CD14-positive monocyte (primary cell): ENCODE results near the gene BRD9. TPM values are rescaled to one million over a fixed set of nuclear protein-coding genes. Genes with fewer than 3 reads are reported as not detected.
"Not testable (repeated sequence)": the region's sequence is repeated elsewhere in the genome, so short reads cannot be mapped to it uniquely, and the experiment has no call there.

Experiments used
- DNase-seq, 3 donors: peaks; one replicate each; pipeline ENCODE4 v3.0.0-alpha.2; 2011 to 2022
- H2AFZ ChIP-seq: 2 replicates; pipeline ENCODE4 v1.6.0; 2012; ENCODE audit warnings: mild to moderate bottlenecking, low read depth, low read length, inconsistent platforms; ENCODE audit not compliant: insufficient read depth, poor library complexity, severe bottlenecking
- H3K27ac ChIP-seq, 2 donors: 1 replicate in 1 of 2; 2 replicates in 1 of 2; pipeline ENCODE4 v1.5.1; 2012 to 2013; ENCODE audit warnings: low read length in 2 of 2, control low read depth in 1 of 2, inconsistent platforms in 1 of 2, low read depth in 1 of 2, mild to moderate bottlenecking in 1 of 2
- H3K27me3 ChIP-seq, 2 donors: one replicate each; pipeline versions ENCODE4 v1.6.0 to v1.6.1; 2011 to 2013; ENCODE audit warnings: low read length in 2 of 2; ENCODE audit not compliant: control insufficient read depth in 2 of 2, insufficient read depth in 2 of 2
- H3K36me3 ChIP-seq, 2 donors: replicated peaks in 1 of 2; 1 replicate in 1 of 2; 2 replicates in 1 of 2; pipeline versions ENCODE4 v1.5.1 to v1.6.1; 2012 to 2013; ENCODE audit warnings: low read length in 2 of 2, control low read depth in 1 of 2, inconsistent platforms in 1 of 2, mild to moderate bottlenecking in 1 of 2; ENCODE audit not compliant: insufficient read depth in 2 of 2, control insufficient read depth in 1 of 2
- H3K4me1 ChIP-seq, 2 donors: 1 replicate in 1 of 2; 2 replicates in 1 of 2; pipeline versions ENCODE4 v1.5.1 to v1.6.1; 2012 to 2013; ENCODE audit warnings: low read length in 2 of 2, control low read depth in 1 of 2, inconsistent platforms in 1 of 2, mild to moderate bottlenecking in 1 of 2, moderate library complexity in 1 of 2; ENCODE audit not compliant: insufficient read depth in 2 of 2, control insufficient read depth in 1 of 2
- H3K4me2 ChIP-seq: replicated peaks from 2 replicates; pipeline ENCODE3; 2012; ENCODE audit warnings: low read length, moderate library complexity, mild to moderate bottlenecking; ENCODE audit not compliant: poor library complexity, severe bottlenecking; ENCODE audit errors: extremely low read depth
- H3K4me3 ChIP-seq, 3 experiments: fragments of 200-600 bp in 1 of 3; sonication (generic) in 1 of 3; replicated peaks in 1 of 3; 1 replicate in 2 of 3; 2 replicates in 1 of 3; pipeline ENCODE4 v1.5.1; 2011 to 2013; ENCODE audit warnings: low read length in 3 of 3, mild to moderate bottlenecking in 3 of 3, control low read depth in 2 of 3, low read depth in 2 of 3, inconsistent platforms in 1 of 3, moderate library complexity in 1 of 3
- H3K79me2 ChIP-seq: 2 replicates; pipeline ENCODE4 v1.6.0; 2012; ENCODE audit warnings: mild to moderate bottlenecking, control low read depth, inconsistent platforms, low read length, moderate library complexity; ENCODE audit not compliant: insufficient read depth
- H3K9ac ChIP-seq: 2 replicates; pipeline ENCODE4 v1.6.0; 2017; ENCODE audit warnings: low read length, mild to moderate bottlenecking; ENCODE audit not compliant: insufficient read depth, poor library complexity, severe bottlenecking
- H3K9me3 ChIP-seq, 2 donors: replicated peaks in 1 of 2; 1 replicate in 1 of 2; 2 replicates in 1 of 2; pipeline versions ENCODE4 v1.5.1 to v1.6.1; 2012 to 2013; ENCODE audit warnings: low read length in 2 of 2, control low read depth in 1 of 2; ENCODE audit not compliant: control insufficient read depth in 1 of 2, insufficient read depth in 1 of 2
- H4K20me1 ChIP-seq: 2 replicates; pipeline ENCODE4 v1.6.0; 2012; ENCODE audit warnings: mild to moderate bottlenecking, low read length, control low read depth, moderate library complexity; ENCODE audit not compliant: insufficient read depth
- H3K27ac Mint-ChIP-seq, 7 donors: one replicate each; pipeline ENCODE4 v1.8.0; 2020; ENCODE audit warnings: mild to moderate bottlenecking in 7 of 7, mixed read lengths in 7 of 7, moderate library complexity in 6 of 7, inconsistent platforms in 2 of 7
- H3K27me3 Mint-ChIP-seq, 3 donors: one replicate each; pipeline ENCODE4 v1.8.0; 2021 to 2022; ENCODE audit warnings: low read depth in 3 of 3, mild to moderate bottlenecking in 3 of 3, mixed read lengths in 3 of 3, moderate library complexity in 3 of 3, inconsistent platforms in 1 of 3
- H3K36me3 Mint-ChIP-seq, 2 donors: one replicate each; pipeline ENCODE4 v1.8.0; 2020; ENCODE audit warnings: mixed read lengths in 2 of 2, inconsistent platforms in 1 of 2, mild to moderate bottlenecking in 1 of 2
- H3K4me1 Mint-ChIP-seq: one replicate; pipeline ENCODE4 v1.8.0; 2020; ENCODE audit warnings: mild to moderate bottlenecking, mixed read lengths
- H3K4me3 Mint-ChIP-seq, 2 donors: one replicate each; pipeline ENCODE4 v1.8.0; 2020; ENCODE audit warnings: mild to moderate bottlenecking in 2 of 2, mixed read lengths in 2 of 2, moderate library complexity in 1 of 2
- H3K9me3 Mint-ChIP-seq, 7 donors: one replicate each; pipeline ENCODE4 v1.8.0; 2020 to 2022; ENCODE audit warnings: mixed read lengths in 7 of 7, mild to moderate bottlenecking in 6 of 7, moderate library complexity in 6 of 7, inconsistent platforms in 2 of 7
- CTCF ChIP-seq: fragments of 200-600 bp; IDR thresholded peaks from one replicate; pipeline ENCODE4 v1.8.0; 2022; ENCODE audit warnings: antibody characterized with exemption, mild to moderate bottlenecking
- intact Hi-C, 2 donors: fragments of 100-400 bp; cut with micrococcal nuclease; formaldehyde crosslinking; loops; one replicate each; pipeline versions ENCODE4 v1.15.0 to v1.15.1; 2023
- polyA plus RNA-seq, 3 donors: library from polyadenylated mRNA; depleted of rRNA in 1 of 3; unstranded in 2 of 3; stranded (reverse) in 1 of 3; fragments of 300-500 nt in 2 of 3; fragments of >200 nt in 1 of 3; fragmentation: Illumina TruSeq in 2 of 3; gene quantifications; 1 replicate in 2 of 3; 2 replicates in 1 of 3; pipeline ENCODE4 v1.2.3, GENCODE V29; 2012 to 2021

BRD9 gene
- polyA plus RNA-seq, 3 donors = 5.3 to 22.7 (median 9.3) TPM

- no peaks in the 10 kb centered on the region for H3K4me1 ChIP-seq
- peaks cover 0 to 7% of the 10 kb centered on the region in 2 donors for H3K36me3 Mint-ChIP-seq
- peaks cover 12 to 30% of the 10 kb centered on the region in 2 donors for H3K27me3 ChIP-seq
- H3K27ac ChIP-seq = no peak overlapping the region
- H3K36me3 ChIP-seq = no peaks in the 10 kb centered on the region
- H3K9ac ChIP-seq = no peak overlapping the region
- H3K9me3 ChIP-seq = no peaks in the 10 kb centered on the region
- H3K27ac Mint-ChIP-seq = no peak overlapping the region
- H3K4me1 Mint-ChIP-seq = peaks cover 2% of the 10 kb centered on the region
- H3K4me3 ChIP-seq = no peak overlapping the region
- TF ChIP-seq CTCF = no peak
- H2AFZ ChIP-seq = no peak overlapping the region
- no peaks in the 10 kb centered on the region for H3K79me2 ChIP-seq
- DNase-seq = no peak
- no peak overlapping the region for H3K4me2 ChIP-seq
- no peak overlapping the region for H3K4me3 Mint-ChIP-seq
- intact Hi-C loops = loop anchor here (10.0 kb wide), 3 partner anchors 215 to 725 kb away; no protein-coding TSS in a partner anchor
- peaks cover 0 to 10% (median 0%) of the 10 kb centered on the region in 7 donors for H3K9me3 Mint-ChIP-seq
- H4K20me1 ChIP-seq = no peaks in the 10 kb centered on the region
- H3K27me3 Mint-ChIP-seq = peaks cover 26 to 38% (median 34%) of the 10 kb centered on the region in 3 donors
Measured at GRCh38 chr5:929596-929995, 37.0 kb upstream of the BRD9 start.

GRCh38 chr5:929182-929581 is 36.6 kb upstream of the BRD9 start:
- not testable (repeated sequence) for DNase-seq, H3K9me3 ChIP-seq, H2AFZ ChIP-seq, H3K4me1 Mint-ChIP-seq, H3K4me3 ChIP-seq, H3K36me3 Mint-ChIP-seq, H3K27ac Mint-ChIP-seq, H3K27ac ChIP-seq, H3K4me2 ChIP-seq, H3K79me2 ChIP-seq, H3K4me1 ChIP-seq, H3K9ac ChIP-seq, H4K20me1 ChIP-seq, H3K36me3 ChIP-seq, H3K4me3 Mint-ChIP-seq, H3K9me3 Mint-ChIP-seq
- intact Hi-C loops = loop anchor here (10.0 kb wide), 3 partner anchors 216 to 726 kb away; no protein-coding TSS in a partner anchor
- peaks cover 28 to 38% (median 34%) of the 10 kb centered on the region in 3 donors for H3K27me3 Mint-ChIP-seq
- peaks cover 12 to 30% of the 10 kb centered on the region in 2 donors for H3K27me3 ChIP-seq
